Measurements from ENCODE around the gene PAIP2B.

DNA sequence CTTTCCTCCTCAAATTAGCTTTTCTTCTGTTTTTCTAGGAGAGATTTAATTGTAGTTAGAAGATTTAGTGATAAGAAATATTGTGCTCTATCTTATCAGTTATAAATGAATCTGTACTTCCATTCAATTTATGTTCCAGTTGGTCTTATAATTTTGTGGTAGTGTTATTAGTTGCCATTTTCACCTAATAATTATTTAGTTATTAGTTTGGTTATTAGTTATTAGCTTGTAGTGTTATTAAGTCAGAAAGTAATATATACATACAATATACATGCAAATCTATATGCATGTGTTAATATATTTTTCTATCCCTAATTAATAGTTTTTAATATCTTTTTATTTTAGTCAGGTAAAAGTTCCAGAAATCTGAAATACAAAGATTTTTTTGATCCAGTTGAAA, 93.3 kb downstream of the PAIP2B start:
- TF ChIP-seq BHLHE40 (IDR thresholded peaks at IDR 0.05; ENCODE audit: borderline replicate concordance) (no peak), SP1 (IDR thresholded peaks at IDR 0.05) (no peak), ARNT (IDR thresholded peaks at IDR 0.05) (no peak), ZNF384 (IDR thresholded peaks at IDR 0.05) (no peak), ELF4 (IDR thresholded peaks at IDR 0.05) (no peak), FOXK2 (IDR thresholded peaks at IDR 0.05) (no peak), LEF1 (IDR thresholded peaks at IDR 0.05; ENCODE audit: borderline replicate concordance) (no peak), L3MBTL2 (conservative IDR thresholded peaks at IDR 0.05) (no peak)
- TF ChIP-seq, protein P1, sequence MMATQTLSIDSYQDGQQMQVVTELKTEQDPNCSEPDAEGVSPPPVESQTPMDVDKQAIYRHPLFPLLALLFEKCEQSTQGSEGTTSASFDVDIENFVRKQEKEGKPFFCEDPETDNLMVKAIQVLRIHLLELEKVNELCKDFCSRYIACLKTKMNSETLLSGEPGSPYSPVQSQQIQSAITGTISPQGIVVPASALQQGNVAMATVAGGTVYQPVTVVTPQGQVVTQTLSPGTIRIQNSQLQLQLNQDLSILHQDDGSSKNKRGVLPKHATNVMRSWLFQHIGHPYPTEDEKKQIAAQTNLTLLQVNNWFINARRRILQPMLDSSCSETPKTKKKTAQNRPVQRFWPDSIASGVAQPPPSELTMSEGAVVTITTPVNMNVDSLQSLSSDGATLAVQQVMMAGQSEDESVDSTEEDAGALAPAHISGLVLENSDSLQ (IDR thresholded peaks at IDR 0.05) = no peak

Measured in HEK293T (cell line).